Hepatocyte (in vitro differentiated cells): ENCODE results near the gene PTPN13. TPM values are rescaled to one million over a fixed set of nuclear protein-coding genes. Genes with fewer than 3 reads are reported as not detected.

Experiments
- DNase-seq: peaks from one replicate; pipeline ENCODE4 v3.0.0-alpha.2; 2016; ENCODE audit warnings: low spot score
- H2AFZ ChIP-seq: fragments of 200-600 bp; sonication (generic); 2 replicates; pipeline ENCODE4 v1.6.0; 2016; ENCODE audit warnings: antibody characterized with exemption, mild to moderate bottlenecking
- H3K27ac ChIP-seq: fragments of 200-600 bp; sonication (generic); 2 replicates; pipeline ENCODE4 v1.5.1; 2016; ENCODE audit warnings: mild to moderate bottlenecking
- H3K27me3 ChIP-seq: fragments of 200-600 bp; sonication (generic); 2 replicates; pipeline ENCODE4 v1.6.1; 2016
- H3K36me3 ChIP-seq: fragments of 200-600 bp; sonication (generic); replicated peaks from 2 replicates; pipeline ENCODE4 v1.5.1; 2016; ENCODE audit warnings: low read depth; ENCODE audit not compliant: insufficient read depth
- H3K4me1 ChIP-seq: fragments of 200-600 bp; sonication (generic); 2 replicates; pipeline ENCODE4 v1.5.1; 2016; ENCODE audit warnings: mild to moderate bottlenecking, moderate library complexity; ENCODE audit not compliant: insufficient read depth
- H3K4me2 ChIP-seq: fragments of 200-600 bp; sonication (generic); 2 replicates; pipeline ENCODE4 v1.6.0; 2016
- H3K4me3 ChIP-seq: fragments of 200-600 bp; sonication (generic); 2 replicates; pipeline ENCODE4 v1.5.1; 2016; ENCODE audit warnings: mild to moderate bottlenecking
- H3K79me2 ChIP-seq: fragments of 200-600 bp; sonication (generic); 2 replicates; pipeline ENCODE4 v1.6.0; 2017; ENCODE audit warnings: mild to moderate bottlenecking
- H3K9me2 ChIP-seq: fragments of 200-600 bp; sonication (generic); replicated peaks from 2 replicates; pipeline ENCODE4 v1.6.0; 2017; ENCODE audit warnings: mild to moderate bottlenecking; ENCODE audit not compliant: insufficient read depth
- H3K9me3 ChIP-seq: fragments of 200-600 bp; sonication (generic); 2 replicates; pipeline ENCODE4 v1.5.1; 2016; ENCODE audit warnings: low read depth, mild to moderate bottlenecking
- H4K20me1 ChIP-seq: fragments of 200-600 bp; sonication (generic); 2 replicates; pipeline ENCODE4 v1.6.0; 2016; ENCODE audit warnings: mild to moderate bottlenecking; ENCODE audit not compliant: insufficient read depth, poor library complexity, severe bottlenecking
- EZH2 ChIP-seq: fragments of 200-600 bp; sonication (generic); IDR thresholded peaks from 2 replicates; pipeline ENCODE4 v1.6.1; 2016; ENCODE audit warnings: antibody characterized with exemption, mild to moderate bottlenecking, borderline replicate concordance
- EZH2phosphoT487 ChIP-seq: fragments of 200-600 bp; sonication (generic); IDR thresholded peaks from one replicate; pipeline ENCODE4 v1.6.1; 2018; ENCODE audit warnings: antibody characterized with exemption, mild to moderate bottlenecking, low read depth, moderate library complexity; ENCODE audit not compliant: unreplicated experiment, severe bottlenecking
- WGBS: methylation state at CpG from one replicate; pipeline ENCODE4 v1.1.6; 2016; ENCODE audit warnings: low lambda C conversion rate; ENCODE audit errors: missing lambda C conversion rate; 5-methylcytosine and 5-hydroxymethylcytosine counted together
- polyA plus RNA-seq: library from polyadenylated mRNA; unstranded; fragments of >200 nt; fragmentation: Nextera tagmentation; extraction: Ambion mirVana; gene quantifications from 2 replicates; pipeline ENCODE4 v1.2.1, GENCODE V29; 2016
- total RNA-seq: library from RNA; depleted of rRNA; stranded (reverse); fragments of >200 nt; gene quantifications from 2 replicates; pipeline ENCODE4 v1.2.3, GENCODE V29; 2014
- TF ChIP-seq, protein P1 (sequence below): fragments of 200-600 bp; sonication (generic); IDR thresholded peaks from 2 replicates; pipeline ENCODE4 v1.5.1; 2016; ENCODE audit warnings: antibody characterized with exemption, mild to moderate bottlenecking; ENCODE audit not compliant: poor library complexity

Gene PTPN13
- total and polyA plus RNA-seq, 2 experiments from 2014 or later: 12.6 to 52.8 TPM

DNA sequence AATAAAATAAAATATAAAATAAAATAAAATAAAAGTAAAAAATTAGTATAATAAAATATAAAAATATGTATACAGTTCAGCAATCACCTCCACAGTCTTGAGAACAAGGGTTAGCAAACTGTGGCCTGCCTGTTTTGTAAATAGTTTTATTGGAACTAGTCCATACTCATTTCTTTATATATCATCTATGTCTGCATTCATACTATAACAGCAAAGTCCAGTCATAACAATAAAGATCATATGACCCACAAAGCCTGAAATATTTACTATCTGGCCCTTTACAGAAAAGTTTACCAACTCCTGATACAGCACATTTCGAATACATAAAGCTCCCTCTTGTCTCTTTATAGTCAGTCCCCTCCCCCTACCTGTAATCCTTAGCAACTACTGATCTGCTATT, 143.1 kb downstream of the PTPN13 start:
- H3K9me3 ChIP-seq: no peaks in the 10 kb centered on the region
- no peaks in the 10 kb centered on the region for H4K20me1 ChIP-seq
- 92% methylated on average over 1 of the region's 1 CpG for WGBS
- no peak overlapping the region for H3K4me2 ChIP-seq
- H3K79me2 ChIP-seq: no peaks in the 10 kb centered on the region
- DNase-seq: no peak
- H3K9me2 ChIP-seq: no peaks in the 10 kb centered on the region
- no peak for TF ChIP-seq EZH2phosphoT487
- no peak for TF ChIP-seq EZH2
- TF ChIP-seq, protein P1, sequence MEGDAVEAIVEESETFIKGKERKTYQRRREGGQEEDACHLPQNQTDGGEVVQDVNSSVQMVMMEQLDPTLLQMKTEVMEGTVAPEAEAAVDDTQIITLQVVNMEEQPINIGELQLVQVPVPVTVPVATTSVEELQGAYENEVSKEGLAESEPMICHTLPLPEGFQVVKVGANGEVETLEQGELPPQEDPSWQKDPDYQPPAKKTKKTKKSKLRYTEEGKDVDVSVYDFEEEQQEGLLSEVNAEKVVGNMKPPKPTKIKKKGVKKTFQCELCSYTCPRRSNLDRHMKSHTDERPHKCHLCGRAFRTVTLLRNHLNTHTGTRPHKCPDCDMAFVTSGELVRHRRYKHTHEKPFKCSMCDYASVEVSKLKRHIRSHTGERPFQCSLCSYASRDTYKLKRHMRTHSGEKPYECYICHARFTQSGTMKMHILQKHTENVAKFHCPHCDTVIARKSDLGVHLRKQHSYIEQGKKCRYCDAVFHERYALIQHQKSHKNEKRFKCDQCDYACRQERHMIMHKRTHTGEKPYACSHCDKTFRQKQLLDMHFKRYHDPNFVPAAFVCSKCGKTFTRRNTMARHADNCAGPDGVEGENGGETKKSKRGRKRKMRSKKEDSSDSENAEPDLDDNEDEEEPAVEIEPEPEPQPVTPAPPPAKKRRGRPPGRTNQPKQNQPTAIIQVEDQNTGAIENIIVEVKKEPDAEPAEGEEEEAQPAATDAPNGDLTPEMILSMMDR: no peak
- H3K27ac ChIP-seq: no peak overlapping the region
- H3K27me3 ChIP-seq: no peaks in the 10 kb centered on the region
- no peaks in the 10 kb centered on the region for H3K36me3 ChIP-seq
- H3K4me1 ChIP-seq: no peaks in the 10 kb centered on the region
- no peak overlapping the region for H3K4me3 ChIP-seq
- H2AFZ ChIP-seq: no peak overlapping the region

DNA sequence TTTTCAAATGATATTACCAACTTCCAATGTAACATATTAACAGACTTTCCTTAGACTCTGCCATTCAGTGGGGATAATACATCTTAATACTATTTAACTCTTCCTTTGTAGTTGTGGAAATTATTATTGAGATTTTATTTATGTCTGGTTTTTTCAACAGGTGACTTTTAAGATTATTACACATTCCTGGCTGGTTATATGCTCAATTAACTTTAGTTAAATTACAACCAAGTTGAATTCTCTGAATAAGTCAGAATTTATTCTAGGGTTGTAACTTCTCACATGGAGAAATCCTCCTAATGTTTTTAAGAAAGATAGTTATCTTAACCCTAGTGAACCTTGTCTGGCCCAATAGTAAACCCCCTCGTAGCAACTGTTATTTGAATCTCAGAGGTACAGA, 147.7 kb downstream of the PTPN13 start:
- TF ChIP-seq, protein P1: no peak
- TF ChIP-seq EZH2 (no peak), EZH2phosphoT487 (no peak)
- H3K79me2 ChIP-seq: no peaks in the 10 kb centered on the region
- H3K36me3 ChIP-seq: no peaks in the 10 kb centered on the region
- 94% methylated on average over 1 of the region's 1 CpG for WGBS
- no peak for DNase-seq
- no peaks in the 10 kb centered on the region for H3K27me3 ChIP-seq
- no peaks in the 10 kb centered on the region for H4K20me1 ChIP-seq
- H3K4me2 ChIP-seq: no peak overlapping the region
- H3K9me3 ChIP-seq: no peaks in the 10 kb centered on the region
- no peak overlapping the region for H3K27ac ChIP-seq
- H3K4me3 ChIP-seq: no peak overlapping the region
- H2AFZ ChIP-seq: no peak overlapping the region
- no peaks in the 10 kb centered on the region for H3K4me1 ChIP-seq
- no peaks in the 10 kb centered on the region for H3K9me2 ChIP-seq

DNA sequence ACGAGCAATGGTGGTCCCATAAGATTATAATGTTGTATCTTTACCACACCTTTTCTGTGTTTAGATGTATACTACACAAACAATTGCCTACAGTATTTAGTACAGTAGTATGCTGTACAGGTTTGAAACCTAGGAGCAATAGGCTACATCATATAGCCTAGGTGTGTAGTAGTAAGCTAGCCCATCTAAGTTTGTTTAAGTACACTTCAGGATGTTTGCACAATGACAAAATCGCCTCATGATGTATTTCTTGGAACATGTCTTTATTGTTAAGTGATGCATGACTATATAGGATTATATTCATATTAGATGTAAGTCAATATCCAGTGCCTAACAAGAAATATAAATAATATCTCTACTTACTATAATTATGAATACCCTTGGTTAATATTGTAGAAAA, 150.5 kb downstream of the PTPN13 start:
- TF ChIP-seq, protein P1: no peak
- TF ChIP-seq EZH2: no peak
- no peak for TF ChIP-seq EZH2phosphoT487
- H3K4me1 ChIP-seq: no peaks in the 10 kb centered on the region
- H3K9me2 ChIP-seq: no peaks in the 10 kb centered on the region
- no peaks in the 10 kb centered on the region for H4K20me1 ChIP-seq
- no peak overlapping the region for H3K27ac ChIP-seq
- WGBS: 96% methylated on average over 2 of the region's 2 CpGs
- H3K27me3 ChIP-seq: no peaks in the 10 kb centered on the region
- no peak overlapping the region for H3K4me3 ChIP-seq
- H3K9me3 ChIP-seq: no peaks in the 10 kb centered on the region
- H3K4me2 ChIP-seq: no peak overlapping the region
- DNase-seq: no peak
- H2AFZ ChIP-seq: no peak overlapping the region
- H3K36me3 ChIP-seq: no peaks in the 10 kb centered on the region
- H3K79me2 ChIP-seq: no peaks in the 10 kb centered on the region

DNA sequence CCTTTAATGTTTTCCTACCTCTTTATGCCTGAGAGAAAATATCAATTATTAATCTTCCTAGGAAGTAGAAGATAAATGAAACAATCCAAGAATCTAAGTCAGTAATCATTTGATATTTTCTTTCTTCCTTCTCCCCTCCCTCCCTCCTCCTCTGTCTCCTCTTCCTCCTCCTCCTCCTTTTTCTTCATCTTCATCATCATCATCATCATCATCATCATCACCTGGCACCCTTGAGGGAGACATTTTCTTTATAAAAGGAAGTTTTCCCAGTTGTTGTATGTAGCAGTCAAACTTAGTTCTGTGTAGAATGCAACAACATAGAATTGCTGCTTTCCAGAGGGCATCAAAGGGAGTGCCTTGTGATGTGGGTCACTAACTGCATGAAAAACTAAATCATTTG, 155.0 kb downstream of the PTPN13 start:
- H4K20me1 ChIP-seq: no peaks in the 10 kb centered on the region
- no peak overlapping the region for H3K4me2 ChIP-seq

More for the DNA sequence above, 155.0 kb downstream of the PTPN13 start:
- no peak for DNase-seq
- TF ChIP-seq EZH2phosphoT487 (no peak), EZH2 (no peak)
- TF ChIP-seq, protein P1: no peak
- Histone ChIP-seq H3K27ac (no peak overlapping the region), H3K4me3 (no peak overlapping the region), H3K9me3 (no peaks in the 10 kb centered on the region), H3K4me1 (no peaks in the 10 kb centered on the region), H3K27me3 (no peaks in the 10 kb centered on the region), H3K9me2 (no peaks in the 10 kb centered on the region), H2AFZ (no peak overlapping the region), H3K36me3 (no peaks in the 10 kb centered on the region), H3K79me2 (no peaks in the 10 kb centered on the region)
